ES-I3 (cell line): ENCODE data around the gene LRMDA.
A peak's percentile ranks its signal among the peaks of the same experiment; 100 is the strongest.
"Not testable (repeated sequence)": the region's sequence is repeated elsewhere in the genome, so short reads cannot be mapped to it uniquely, and the experiment has no call there.

ENCODE experiments used
- H3K36me3 ChIP-seq: 2 replicates; pipeline ENCODE4 v1.6.1; 2013; ENCODE audit warnings: mild to moderate bottlenecking, low read length, control low read depth, moderate library complexity; ENCODE audit not compliant: insufficient read depth
- H3K4me1 ChIP-seq: 2 replicates; pipeline ENCODE4 v1.6.1; 2013; ENCODE audit warnings: mild to moderate bottlenecking, control low read depth, low read length; ENCODE audit not compliant: insufficient read depth
- H3K9ac ChIP-seq: 2 replicates; pipeline ENCODE4 v1.6.1; 2013; ENCODE audit warnings: low read depth, mild to moderate bottlenecking, low read length, moderate library complexity
- H3K9me3 ChIP-seq: 2 replicates; pipeline ENCODE4 v1.6.1; 2013; ENCODE audit warnings: mild to moderate bottlenecking, low read length, moderate library complexity; ENCODE audit not compliant: control insufficient read depth, insufficient read depth

LRMDA gene

DNA sequence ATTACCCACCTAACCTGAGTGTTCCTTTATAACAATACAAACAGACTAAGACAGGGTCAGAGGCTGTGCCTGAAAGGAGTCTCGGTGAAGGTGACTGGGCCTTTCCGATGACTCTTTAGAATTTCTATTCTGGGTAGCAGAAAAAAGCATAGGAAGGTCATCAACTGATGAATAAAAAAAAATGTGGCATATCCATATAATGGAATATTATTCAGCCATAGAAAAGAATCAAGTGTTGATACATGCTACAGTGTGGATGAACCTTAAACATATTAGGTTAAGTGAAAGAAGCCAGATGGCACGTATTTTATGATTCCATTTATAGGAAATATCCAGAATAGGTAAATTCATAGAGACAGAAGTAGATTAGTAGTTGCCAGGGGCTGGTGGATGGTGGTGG lies 83.4 kb downstream of the LRMDA start:
- Histone ChIP-seq H3K4me1 (peaks cover 8% of the 10 kb centered on the region), H3K9me3 (no peaks in the 10 kb centered on the region), H3K9ac (no peak overlapping the region), H3K36me3 (no peaks in the 10 kb centered on the region)

DNA sequence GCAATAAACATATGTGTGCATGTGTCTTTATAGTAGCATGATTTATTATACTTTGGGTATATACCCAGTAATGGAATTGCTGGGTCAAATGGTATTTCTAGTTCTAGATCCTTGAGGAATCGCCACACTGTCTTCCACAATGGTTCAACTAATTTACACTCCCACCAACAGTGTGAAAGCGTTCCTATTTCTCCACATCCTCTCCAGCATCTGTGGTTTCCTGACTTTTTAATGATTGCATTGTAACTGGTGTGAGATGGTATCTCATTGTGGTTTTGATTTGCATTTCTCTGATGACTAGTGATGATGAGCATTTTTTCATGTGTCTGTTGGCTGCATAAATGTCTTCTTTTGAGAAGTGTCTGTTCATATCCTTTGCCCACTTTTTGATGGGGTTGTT lies 84.7 kb downstream of the LRMDA start:
- not testable (repeated sequence) for H3K9me3 ChIP-seq

DNA sequence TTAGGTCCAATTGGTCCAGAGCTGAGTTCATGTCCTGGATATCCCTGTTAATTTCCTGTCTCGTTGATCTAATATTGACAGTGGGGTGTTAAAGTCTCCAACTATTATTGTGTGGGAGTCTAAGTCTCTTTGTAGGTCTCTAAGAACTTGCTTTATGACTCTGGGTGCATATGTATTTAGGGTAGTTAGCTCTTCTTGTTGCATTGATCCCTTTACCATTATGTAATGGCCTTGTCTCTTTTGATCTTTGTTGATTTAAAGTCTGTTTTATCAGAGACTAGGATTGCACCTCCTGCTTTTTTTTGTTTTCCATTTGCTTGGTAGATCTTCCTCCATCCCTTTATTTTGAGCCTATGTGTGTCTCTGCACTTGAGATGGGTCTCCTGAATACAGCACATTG lies 87.8 kb downstream of the LRMDA start:
- not testable (repeated sequence) for H3K4me1 ChIP-seq, H3K9me3 ChIP-seq, H3K9ac ChIP-seq

More for the DNA sequence above, 84.7 kb downstream of the LRMDA start:
- H3K9ac ChIP-seq, H3K4me1 ChIP-seq, H3K36me3 ChIP-seq: not testable (repeated sequence)

DNA sequence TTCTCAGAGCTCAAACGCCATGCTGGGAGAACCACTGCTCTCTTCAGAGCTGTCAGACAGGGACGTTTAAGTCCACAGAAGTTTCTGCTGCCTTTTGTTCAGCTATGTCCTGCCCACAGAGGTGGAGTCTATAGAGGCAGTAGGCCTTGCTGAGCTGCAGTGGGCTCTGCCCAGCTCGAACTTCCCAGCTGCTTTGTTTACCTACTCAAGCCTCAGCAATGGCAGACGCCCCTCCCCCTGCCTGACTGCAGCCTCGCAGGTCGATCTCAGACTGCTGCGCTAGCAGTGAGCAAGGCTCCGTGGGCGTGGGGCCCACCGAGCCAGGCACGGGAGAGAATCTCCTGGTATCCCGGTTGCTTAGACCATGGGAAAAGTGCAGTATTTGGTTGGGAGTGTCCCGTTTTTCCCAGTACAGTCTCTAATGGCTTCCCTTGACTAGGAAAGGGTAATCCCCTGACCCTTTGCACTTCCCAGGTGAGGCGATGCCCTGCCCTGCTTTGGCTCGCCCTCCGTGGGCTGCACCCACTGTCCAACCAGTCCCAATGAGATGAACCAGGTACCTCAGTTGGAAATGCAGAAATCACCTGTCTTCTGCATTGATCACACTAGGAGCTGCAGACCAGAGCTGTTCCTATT lies 89.9 kb downstream of the LRMDA start:
- peak overlapping the region; percentile 26; the same call in 1 of the 2 replicates for H3K9ac ChIP-seq
- not testable (repeated sequence) for H3K4me1 ChIP-seq, H3K9me3 ChIP-seq, H3K36me3 ChIP-seq

More for the DNA sequence above, 87.8 kb downstream of the LRMDA start:
- not testable (repeated sequence) for H3K36me3 ChIP-seq

DNA sequence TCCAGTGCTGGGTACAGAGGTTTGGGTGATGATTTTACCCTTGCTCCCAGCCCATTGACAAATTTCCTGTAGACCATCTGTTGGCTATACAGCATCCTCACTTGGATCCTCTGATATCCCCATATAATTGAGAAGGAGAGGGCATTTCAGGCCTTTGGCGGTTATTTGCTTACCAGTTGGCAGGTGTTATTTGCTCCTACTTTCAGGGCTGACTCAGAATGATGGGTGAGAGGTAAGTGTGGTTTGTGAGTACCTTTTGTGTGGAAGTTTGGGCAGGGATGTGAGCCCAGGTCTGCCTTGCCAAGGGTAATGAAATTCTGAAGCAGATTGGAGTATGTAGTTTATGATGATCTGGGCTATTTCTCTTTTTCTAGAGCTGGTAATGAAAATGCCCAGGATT lies 93.6 kb downstream of the LRMDA start:
- H3K9me3 ChIP-seq: no peaks in the 10 kb centered on the region
- H3K4me1 ChIP-seq: no peaks in the 10 kb centered on the region
- no peaks in the 10 kb centered on the region for H3K36me3 ChIP-seq
- no peak overlapping the region for H3K9ac ChIP-seq

DNA sequence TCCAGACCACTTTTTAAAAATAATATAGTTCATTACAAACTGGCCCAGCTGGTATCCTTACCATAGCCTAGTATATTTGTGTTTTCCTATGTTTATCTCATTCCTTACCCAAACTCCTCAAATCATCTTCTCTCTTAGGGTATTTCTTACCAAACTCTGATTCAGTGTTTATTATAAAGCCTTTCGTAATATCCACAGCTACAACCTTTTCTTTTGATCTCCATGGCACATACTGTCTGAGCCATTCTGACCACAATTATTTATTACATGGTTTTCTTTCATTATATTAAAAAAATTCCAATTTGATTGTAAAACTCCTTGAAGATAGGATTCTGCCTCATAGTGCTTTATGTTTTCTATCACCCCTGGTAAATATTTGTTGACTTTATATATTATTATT lies 94.2 kb downstream of the LRMDA start:
- no peak overlapping the region for H3K9ac ChIP-seq
- no peaks in the 10 kb centered on the region for H3K9me3 ChIP-seq
- no peaks in the 10 kb centered on the region; the same call in 1 of the 2 replicates for H3K4me1 ChIP-seq
- no peaks in the 10 kb centered on the region for H3K36me3 ChIP-seq

DNA sequence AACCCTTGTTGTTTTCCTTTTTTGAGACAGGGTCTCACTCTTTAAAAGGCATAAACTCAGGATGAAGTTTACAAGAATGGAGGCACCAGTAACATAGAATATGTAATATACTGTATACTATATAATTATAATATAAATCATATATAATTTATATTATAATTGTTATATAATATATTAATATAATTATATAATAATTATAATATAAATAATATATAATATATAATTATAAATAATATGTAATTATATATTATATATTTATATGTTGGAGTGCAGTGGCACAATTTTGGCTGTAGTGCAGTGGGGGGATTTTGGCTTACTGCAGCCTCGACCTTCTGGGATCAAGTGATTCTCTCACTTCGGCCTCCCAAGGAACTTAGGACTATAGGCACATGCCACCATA lies 96.1 kb downstream of the LRMDA start:
- H3K9me3 ChIP-seq: no peaks in the 10 kb centered on the region
- H3K4me1 ChIP-seq: no peaks in the 10 kb centered on the region; the same call in 1 of the 2 replicates
- H3K9ac ChIP-seq: no peak overlapping the region
- H3K36me3 ChIP-seq: no peaks in the 10 kb centered on the region

DNA sequence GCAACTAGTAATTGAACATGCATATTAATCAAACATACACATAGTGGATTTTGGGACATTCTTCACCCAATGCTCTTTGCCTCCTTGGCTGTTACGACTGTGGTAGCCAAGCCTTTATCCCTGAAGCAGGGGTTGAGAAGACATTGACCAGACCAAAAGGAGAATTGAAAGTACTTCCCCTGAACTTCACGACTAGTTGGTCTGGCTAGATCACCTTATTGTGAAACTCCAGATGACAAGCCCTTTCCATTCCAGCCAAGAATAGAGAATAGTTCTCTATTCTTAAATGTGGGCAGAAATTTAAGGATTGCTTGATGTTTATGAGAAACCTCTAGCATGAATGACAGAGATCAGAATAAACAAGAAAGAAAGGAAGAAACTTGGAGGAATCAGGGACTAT lies 97.0 kb downstream of the LRMDA start:
- Histone ChIP-seq H3K9me3 (no peaks in the 10 kb centered on the region), H3K36me3 (no peaks in the 10 kb centered on the region), H3K4me1 (no peaks in the 10 kb centered on the region; the same call in 1 of the 2 replicates), H3K9ac (no peak overlapping the region)

DNA sequence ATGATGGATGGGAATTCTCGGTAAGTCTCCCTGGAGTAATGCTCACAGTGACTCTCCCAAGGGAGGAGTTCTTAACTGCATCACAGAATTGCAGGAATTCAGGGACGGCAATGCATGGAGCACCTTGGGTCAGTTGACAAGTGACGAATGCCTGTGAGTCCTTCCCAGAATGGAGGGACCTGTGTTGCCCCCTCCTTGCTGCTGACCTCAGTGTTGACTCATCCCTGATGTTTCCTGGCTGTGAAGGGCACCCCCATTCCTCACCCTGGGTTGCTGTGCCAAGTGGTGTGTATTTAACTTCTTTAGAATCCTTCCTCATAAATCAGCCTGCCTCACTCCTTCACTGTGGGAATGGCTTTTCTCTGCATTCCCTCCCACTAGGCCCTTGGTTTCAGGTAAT lies 98.9 kb downstream of the LRMDA start:
- Histone ChIP-seq H3K9me3 (no peaks in the 10 kb centered on the region), H3K4me1 (no peaks in the 10 kb centered on the region; the same call in 1 of the 2 replicates), H3K9ac (no peak overlapping the region), H3K36me3 (no peaks in the 10 kb centered on the region)

DNA sequence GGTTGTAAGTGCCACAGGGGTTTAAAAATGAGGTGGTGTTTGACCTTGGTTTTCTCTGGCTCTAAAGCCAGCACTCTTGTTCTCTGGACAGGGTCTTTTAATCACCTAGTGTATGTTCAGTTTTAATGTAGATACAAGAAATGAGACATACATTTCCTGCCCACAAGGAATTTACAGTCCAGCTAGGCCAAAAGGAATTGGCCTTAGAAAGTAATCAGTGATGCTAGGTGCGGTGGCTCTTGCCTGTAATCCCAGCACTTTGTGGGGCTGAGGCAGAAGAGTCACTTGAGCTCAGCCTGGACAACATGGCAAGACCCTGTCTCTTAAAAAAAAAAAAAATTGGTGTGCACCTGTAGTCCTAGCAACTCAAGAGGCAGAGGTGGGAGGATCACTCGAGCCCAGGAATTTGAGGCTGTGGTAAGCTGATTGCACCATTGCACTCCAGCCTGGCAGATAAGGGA lies 100.2 kb downstream of the LRMDA start:
- no peaks in the 10 kb centered on the region; the same call in 1 of the 2 replicates for H3K4me1 ChIP-seq
- no peaks in the 10 kb centered on the region for H3K9me3 ChIP-seq
- H3K9ac ChIP-seq: no peak overlapping the region
- no peaks in the 10 kb centered on the region for H3K36me3 ChIP-seq

DNA sequence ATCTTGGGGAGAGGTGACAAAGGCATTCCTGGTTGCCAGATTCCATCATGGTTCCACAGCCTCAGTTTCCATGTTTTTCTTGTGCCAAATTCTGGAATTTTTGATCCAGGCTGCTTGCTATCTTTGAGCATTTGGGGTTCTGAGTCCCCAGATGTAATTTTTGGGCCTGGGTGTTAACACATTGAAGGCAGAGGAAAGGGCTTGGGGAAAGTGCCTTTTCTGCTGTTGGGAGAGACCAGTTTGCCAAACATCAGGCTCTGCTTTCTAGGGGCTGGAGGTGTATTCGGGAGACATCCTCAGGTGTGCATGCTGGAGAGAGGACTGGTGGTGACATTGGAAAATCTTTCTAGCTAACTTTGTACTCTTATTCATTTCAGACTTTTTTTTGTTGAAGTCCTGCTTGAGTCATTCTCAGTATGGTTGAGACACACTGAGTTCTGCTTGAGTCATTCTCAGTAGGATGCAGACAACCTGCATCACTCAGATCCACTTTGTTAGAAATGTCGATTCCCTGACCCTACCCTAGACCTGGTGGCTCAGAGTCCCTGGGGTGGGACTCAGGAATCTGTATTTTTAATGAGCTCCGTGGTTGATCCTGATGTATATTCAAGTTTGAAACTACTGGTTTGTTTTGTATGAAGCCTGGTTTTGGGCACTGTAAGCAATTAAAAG lies 101.0 kb downstream of the LRMDA start:
- Histone ChIP-seq H3K4me1 (no peaks in the 10 kb centered on the region; the same call in 1 of the 2 replicates), H3K36me3 (no peaks in the 10 kb centered on the region), H3K9ac (no peak overlapping the region), H3K9me3 (no peaks in the 10 kb centered on the region)

DNA sequence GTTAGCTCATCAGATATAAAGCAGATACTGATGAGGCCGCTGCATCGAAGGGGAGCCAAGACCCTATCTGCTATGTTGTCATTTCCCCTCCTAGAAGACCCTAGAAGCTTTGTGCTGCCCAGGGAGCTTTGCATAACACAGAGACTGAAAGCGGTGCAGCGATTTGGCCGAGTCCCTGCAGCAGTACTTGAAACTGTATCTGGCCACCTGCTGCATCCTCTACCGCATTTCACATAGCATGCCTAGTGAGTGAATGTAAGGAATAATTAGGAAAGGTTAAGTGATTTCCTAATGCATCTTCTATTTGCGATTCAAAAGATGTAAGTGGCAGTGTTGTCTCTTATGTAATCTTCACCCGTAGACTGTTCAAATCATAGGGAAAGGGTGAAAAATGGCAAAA lies 106.7 kb downstream of the LRMDA start:
- Histone ChIP-seq H3K4me1 (peaks cover 39% of the 10 kb centered on the region), H3K9ac (no peak overlapping the region), H3K36me3 (no peaks in the 10 kb centered on the region), H3K9me3 (no peaks in the 10 kb centered on the region)

DNA sequence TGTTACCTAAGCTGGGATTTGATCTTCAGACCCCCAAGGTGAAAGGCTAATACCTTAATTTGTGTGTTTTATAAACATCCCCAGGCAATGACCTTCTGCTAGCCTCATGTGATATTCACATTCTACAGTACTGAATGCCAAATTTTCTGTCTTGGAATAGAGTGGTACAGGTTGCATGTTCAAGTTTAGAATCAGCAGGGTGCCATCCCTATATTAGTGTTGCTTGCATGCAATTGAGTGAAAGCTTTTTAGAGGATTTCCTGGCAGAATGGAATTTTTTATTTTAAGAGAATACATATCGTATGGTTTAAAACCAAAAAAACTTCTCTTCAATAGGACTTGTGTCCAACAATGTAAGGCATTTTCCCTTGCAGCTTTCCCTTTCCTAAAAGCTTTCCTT lies 107.3 kb downstream of the LRMDA start:
- Histone ChIP-seq H3K9me3 (no peaks in the 10 kb centered on the region), H3K36me3 (no peaks in the 10 kb centered on the region), H3K9ac (no peak overlapping the region), H3K4me1 (peaks cover 40% of the 10 kb centered on the region)

DNA sequence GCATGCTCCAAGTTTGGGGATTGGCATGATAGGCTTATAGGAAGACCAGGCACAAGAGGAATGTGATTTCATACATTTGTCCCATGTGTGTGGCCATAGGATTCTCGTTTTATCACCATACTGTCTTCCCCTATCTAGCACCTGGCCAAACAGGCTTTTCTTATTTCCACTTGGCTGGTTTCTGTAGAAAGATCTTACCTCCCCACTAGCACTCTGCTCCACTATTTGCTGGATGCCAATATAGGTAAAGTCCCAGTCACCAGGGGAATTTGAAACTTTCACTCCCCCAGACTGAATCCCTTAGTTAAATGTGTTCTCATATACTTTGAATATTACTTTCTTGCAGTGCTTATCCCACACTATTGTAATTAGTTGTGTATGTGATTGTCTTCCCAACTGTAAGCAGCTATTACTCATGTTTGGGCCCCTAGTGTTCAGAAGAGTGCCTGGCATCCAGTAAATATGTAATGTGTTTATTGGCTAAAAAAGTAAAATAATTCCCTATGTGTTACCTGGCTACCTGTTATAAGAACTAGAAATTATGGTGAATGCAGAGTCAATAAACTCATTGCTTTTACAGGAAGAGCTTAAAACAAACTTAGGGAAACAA lies 109.0 kb downstream of the LRMDA start:
- Histone ChIP-seq H3K4me1 (peaks cover 40% of the 10 kb centered on the region), H3K9ac (no peak overlapping the region), H3K9me3 (no peaks in the 10 kb centered on the region), H3K36me3 (no peaks in the 10 kb centered on the region)

DNA sequence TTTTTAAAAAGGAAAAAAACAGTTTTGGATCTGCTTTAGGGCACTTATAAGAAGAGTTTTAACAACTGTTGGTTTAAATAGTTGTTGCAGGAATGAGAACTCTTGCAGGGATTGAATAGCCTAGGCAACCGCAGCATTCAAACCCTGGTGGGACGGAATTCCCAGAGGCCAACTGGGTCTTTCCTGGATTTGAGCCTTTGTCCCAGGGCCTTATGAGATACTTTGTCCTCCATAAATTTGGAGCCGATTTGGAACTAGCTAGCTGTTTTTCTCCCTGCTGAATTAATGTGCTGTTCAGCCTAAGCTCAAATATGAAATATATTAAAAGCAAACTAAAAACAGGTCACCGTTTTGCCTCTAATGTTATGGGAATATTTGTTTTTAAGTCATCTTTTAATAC lies 109.6 kb downstream of the LRMDA start:
- peaks cover 40% of the 10 kb centered on the region for H3K4me1 ChIP-seq
- H3K36me3 ChIP-seq: no peaks in the 10 kb centered on the region
- H3K9me3 ChIP-seq: no peaks in the 10 kb centered on the region
- no peak overlapping the region for H3K9ac ChIP-seq
